GM12878 (cell line): ENCODE data around the gene EXOC4. TPM values are rescaled to one million over a fixed set of nuclear protein-coding genes. Genes with fewer than 3 reads are reported as not detected.

ENCODE experiments used
- ATAC-seq: fragments of 200-7000 bp; cut with Tn5 transposase; 3 replicates; pipeline ENCODE4 v1.9.1; 2020; ENCODE audit warnings: mild to moderate bottlenecking, moderate library complexity
- BruUV-seq: library from RNA; stranded (reverse); fragments of 400-500 nt; replicated peaks from 2 replicates; lab custom pipeline; 2021; lab: Mats Ljungman, UMichigan
- CTCF ChIA-PET: fragments of 300-600 bp; sonication (Branson Sonifier 250); formaldehyde crosslinking; extraction: SDS; loops from one replicate; lab custom pipeline; 2021; ENCODE audit warnings: inconsistent platforms; lab: Yijun Ruan, JAX
- POLR2A ChIA-PET: fragments of 350-600 bp; formaldehyde crosslinking; extraction: SDS; loops from one replicate; lab custom pipeline; 2021; ENCODE audit warnings: inconsistent platforms; lab: Charles Lee
- RAD21 ChIA-PET: fragments of 300-600 bp; sonication (Branson Sonifier 250); formaldehyde crosslinking; loops from one replicate; lab custom pipeline; 2023; ENCODE audit warnings: antibody characterized with exemption; ENCODE audit not compliant: unreplicated experiment; lab: Charles Lee
- SMC1A ChIA-PET: fragments of 300-600 bp; sonication (Branson Sonifier 250); formaldehyde crosslinking; loops from one replicate; lab custom pipeline; 2023; ENCODE audit not compliant: unreplicated experiment, uncharacterized antibody; lab: Charles Lee
- DNase-seq: peaks from one replicate; pipeline ENCODE4 v3.0.0-alpha.2; 2011; ENCODE audit warnings: low read depth, low spot score
- FAIRE-seq: peaks from 3 replicates; lab custom pipeline; 2011; peaks lifted over from hg19 to GRCh38; lab: Jason Lieb, UNC
- H2AFZ ChIP-seq: 2 replicates; pipeline ENCODE4 v1.6.0; 2011; ENCODE audit warnings: low read depth, low read length, control low read depth; ENCODE audit not compliant: control insufficient read depth
- H3K27ac ChIP-seq: 2 replicates; pipeline ENCODE4 v1.5.1; 2011; ENCODE audit warnings: control low read depth; ENCODE audit not compliant: control insufficient read depth, insufficient read depth
- H3K27me3 ChIP-seq, 2 experiments: replicated peaks in 1 of 2; 2 replicates each; pipeline versions ENCODE4 v1.6.0 to v1.6.1; 2011; ENCODE audit warnings: low read length in 1 of 2; ENCODE audit not compliant: control insufficient read depth in 2 of 2, insufficient read depth in 2 of 2
- H3K36me3 ChIP-seq, 2 experiments: 2 replicates each; pipeline ENCODE4 v1.5.1; 2011; ENCODE audit warnings: low read length in 1 of 2; ENCODE audit not compliant: control insufficient read depth in 2 of 2, insufficient read depth in 2 of 2
- H3K4me1 ChIP-seq: 2 replicates; pipeline ENCODE4 v1.6.1; 2011; ENCODE audit warnings: mild to moderate bottlenecking, low read length, moderate library complexity, mixed read lengths; ENCODE audit not compliant: control insufficient read depth, insufficient read depth
- H3K4me2 ChIP-seq: 2 replicates; pipeline ENCODE4 v1.6.0; 2011; ENCODE audit warnings: control low read depth; ENCODE audit not compliant: control insufficient read depth, insufficient read depth
- H3K4me3 ChIP-seq: fragments of 200-600 bp; sonication (generic); 2 replicates; pipeline ENCODE4 v1.5.1; 2016
- H3K79me2 ChIP-seq: 2 replicates; pipeline ENCODE4 v1.6.0; 2011; ENCODE audit warnings: low read length; ENCODE audit not compliant: control insufficient read depth, insufficient read depth
- H3K9ac ChIP-seq: 2 replicates; pipeline ENCODE4 v1.8.0; 2011; ENCODE audit warnings: low read length, control low read depth, mixed read lengths; ENCODE audit not compliant: control insufficient read depth, insufficient read depth
- H3K9me3 ChIP-seq: replicated peaks from 3 replicates; pipeline ENCODE4 v1.5.1; 2011; ENCODE audit warnings: mild to moderate bottlenecking, low read length; ENCODE audit not compliant: control insufficient read depth, insufficient read depth
- H4K20me1 ChIP-seq: 2 replicates; pipeline ENCODE4 v1.6.0; 2011; ENCODE audit not compliant: control insufficient read depth, insufficient read depth
- BRCA1 ChIP-seq: IDR thresholded peaks from 2 replicates; pipeline ENCODE4 v1.6.1; 2011; ENCODE audit warnings: low read depth, low read length, improper control_type of control experiment
- CHD1 ChIP-seq: IDR thresholded peaks from 2 replicates; pipeline ENCODE4 v1.6.1; 2012; ENCODE audit warnings: low read depth, low read length, improper control_type of control experiment
- HDAC6 ChIP-seq: fragments of 200-600 bp; sonication (generic); IDR thresholded peaks from one replicate; pipeline ENCODE4 v1.8.0; 2017; ENCODE audit warnings: antibody characterized with exemption; ENCODE audit not compliant: unreplicated experiment
- IKZF2 ChIP-seq, 2 experiments: fragments of 450-650 bp; IDR thresholded peaks; 2 replicates each; pipeline ENCODE4 v1.6.1; 2017; ENCODE audit warnings: mild to moderate bottlenecking in 2 of 2, moderate library complexity in 2 of 2
- KAT2A ChIP-seq: conservative IDR thresholded peaks from 2 replicates; pipeline ENCODE4 v1.6.1; 2011; ENCODE audit warnings: low read depth, low read length; ENCODE audit not compliant: control insufficient read depth
- MTA3 ChIP-seq: IDR thresholded peaks from 2 replicates; pipeline ENCODE4 v1.6.1; 2012; ENCODE audit warnings: low read length, inconsistent platforms, borderline replicate concordance
- MXI1 ChIP-seq: fragments of 150-350 bp; IDR thresholded peaks from 2 replicates; pipeline ENCODE4 v1.6.1; 2011; ENCODE audit warnings: low read depth, mild to moderate bottlenecking, inconsistent platforms, low read length, improper control_type of control experiment
- NFIC ChIP-seq: IDR thresholded peaks from 2 replicates; pipeline ENCODE4 v1.6.1; 2012; ENCODE audit warnings: low read depth, mild to moderate bottlenecking, inconsistent platforms, low read length, moderate library complexity
- NFYB ChIP-seq: IDR thresholded peaks from 2 replicates; pipeline ENCODE4 v1.6.1; 2011; ENCODE audit warnings: low read depth, mild to moderate bottlenecking, low read length, improper control_type of control experiment, moderate library complexity; ENCODE audit not compliant: insufficient read depth
- PML ChIP-seq: IDR thresholded peaks from 2 replicates; pipeline ENCODE4 v1.6.1; 2012; ENCODE audit warnings: low read length, inconsistent platforms
- RAD21 ChIP-seq: IDR thresholded peaks from 2 replicates; pipeline ENCODE4 v1.6.1; 2011; ENCODE audit warnings: mild to moderate bottlenecking, low read depth, low read length, moderate library complexity; ENCODE audit not compliant: insufficient read depth
- SMAD5 ChIP-seq: IDR thresholded peaks from 2 replicates; pipeline ENCODE4 v1.6.1; 2016; ENCODE audit warnings: antibody characterized with exemption, low read depth
- SP1 ChIP-seq: IDR thresholded peaks from one replicate; pipeline ENCODE4 v1.6.1; 2011; ENCODE audit warnings: low read depth, low read length
- SREBF2 ChIP-seq: IDR thresholded peaks from 2 replicates; pipeline ENCODE4 v1.6.1; 2012; ENCODE audit warnings: mild to moderate bottlenecking, low read length
- TCF7 ChIP-seq: IDR thresholded peaks from 2 replicates; pipeline ENCODE4 v1.6.1; 2014; ENCODE audit warnings: antibody characterized with exemption, borderline replicate concordance
- ZNF207 ChIP-seq: fragments of 450-650 bp; IDR thresholded peaks from 2 replicates; pipeline ENCODE4 v1.6.1; 2014; ENCODE audit warnings: antibody characterized with exemption, mild to moderate bottlenecking, borderline replicate concordance
- ZZZ3 ChIP-seq: IDR thresholded peaks from 2 replicates; pipeline ENCODE4 v1.6.1; 2011; ENCODE audit warnings: low read depth; ENCODE audit not compliant: control insufficient read depth, insufficient read length
- WGBS: methylation state at CpG from one replicate; pipeline ENCODE4 v1.1.6; 2016; ENCODE audit warnings: low lambda C conversion rate; ENCODE audit not compliant: insufficient replicate concordance, insufficient coverage; ENCODE audit errors: missing lambda C conversion rate; 5-methylcytosine and 5-hydroxymethylcytosine counted together
- in situ Hi-C: fragments of 300-500 bp; cut with MboI; formaldehyde crosslinking; loops from 9 replicates; pipeline ENCODE4 v1.14.3; 2018; ENCODE audit warnings: mixed read lengths
- intact Hi-C: fragments of 100-400 bp; cut with micrococcal nuclease; formaldehyde crosslinking; loops from one replicate; pipeline ENCODE4 v1.14.2; 2022; ENCODE audit not compliant: unreplicated experiment
- polyA plus RNA-seq, 11 experiments: library from polyadenylated mRNA; depleted of rRNA in 4 of 11; unstranded in 6 of 11; stranded (reverse) in 5 of 11; fragments of >200 nt; fragmentation: Nextera tagmentation in 4 of 11; fragmentation: Illumina TruSeq in 1 of 11; extraction: Ambion mirVana in 4 of 11; extraction: Trizol in 1 of 11; gene quantifications; 1 replicate in 1 of 11; 2 replicates in 10 of 11; pipeline versions ENCODE4 v1.2.1 to v1.2.3, GENCODE V29; 2011 to 2016; ENCODE audit warnings: inconsistent platforms in 2 of 11, missing spikeins in 2 of 11, low read depth in 1 of 11
- total RNA-seq, 4 experiments: library from RNA; depleted of rRNA in 3 of 4; stranded (reverse); fragments of >200 nt in 3 of 4; fragmentation: Illumina TruSeq in 1 of 4; extraction: Trizol in 1 of 4; gene quantifications; 2 replicates each; pipeline versions ENCODE4 v1.2.1 to v1.2.3, GENCODE V29; 2013 to 2021
- TF ChIP-seq, protein P1 (sequence below): fragments of 450-650 bp; IDR thresholded peaks from 2 replicates; pipeline ENCODE4 v1.6.1; 2017; ENCODE audit warnings: low read depth, mild to moderate bottlenecking, moderate library complexity

The EXOC4 gene
- total and polyA plus RNA-seq, 10 of the 15 experiments (the other 5 are each of a cell fraction or from before 2014, with no cell fraction given): 13.2 to 44.5 (median 29.6) TPM

DNA sequence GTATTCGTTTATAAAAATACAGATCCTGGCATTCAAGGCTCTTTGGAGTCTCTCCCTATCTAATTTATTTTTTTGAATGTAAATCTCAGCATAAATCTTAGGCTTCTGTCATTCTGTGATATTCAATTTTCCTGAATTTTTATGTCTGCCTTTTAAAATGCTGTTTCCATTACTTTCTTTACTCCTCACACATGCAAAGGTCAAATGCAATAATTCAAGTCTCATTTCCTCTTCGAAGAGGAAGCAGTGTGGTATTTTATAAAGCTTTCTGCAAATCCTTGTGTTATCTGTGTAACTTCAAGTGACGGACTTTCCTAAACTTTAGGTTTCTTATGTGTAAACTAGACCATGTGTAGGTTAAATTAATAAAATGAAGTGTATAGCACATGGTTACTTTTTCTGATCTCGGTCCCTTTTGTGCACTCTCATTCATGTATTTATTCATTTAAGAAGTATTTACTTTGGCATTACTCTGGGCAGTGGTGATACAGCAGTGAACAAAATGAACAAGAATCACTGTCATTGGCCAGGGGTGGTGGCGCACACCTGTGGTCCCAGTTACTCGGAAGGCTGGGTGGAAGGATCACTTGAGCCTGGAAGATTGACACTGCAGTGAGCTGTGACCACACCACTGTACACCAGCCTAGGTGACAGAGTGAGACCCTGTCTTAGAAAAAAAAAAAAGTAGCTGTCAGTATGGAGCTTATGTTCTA, 332.2 kb downstream of the EXOC4 start:
- POLR2A ChIA-PET: no interaction called here
- in situ Hi-C loops: no loop called here
- CTCF ChIA-PET: no interaction called here
- DNase-seq: no peak
- Histone ChIP-seq H4K20me1 (no peaks in the 10 kb centered on the region), H3K4me1 (no peaks in the 10 kb centered on the region), H3K27ac (no peak overlapping the region), H3K36me3 (no peaks in the 10 kb centered on the region)
- WGBS: 81% methylated on average over 6 of the region's 6 CpGs
- intact Hi-C loops: no loop called here
- SMC1A ChIA-PET: no interaction called here
- no peak for ATAC-seq
- TF ChIP-seq NFIC: no peak
- TF ChIP-seq, protein P1, sequence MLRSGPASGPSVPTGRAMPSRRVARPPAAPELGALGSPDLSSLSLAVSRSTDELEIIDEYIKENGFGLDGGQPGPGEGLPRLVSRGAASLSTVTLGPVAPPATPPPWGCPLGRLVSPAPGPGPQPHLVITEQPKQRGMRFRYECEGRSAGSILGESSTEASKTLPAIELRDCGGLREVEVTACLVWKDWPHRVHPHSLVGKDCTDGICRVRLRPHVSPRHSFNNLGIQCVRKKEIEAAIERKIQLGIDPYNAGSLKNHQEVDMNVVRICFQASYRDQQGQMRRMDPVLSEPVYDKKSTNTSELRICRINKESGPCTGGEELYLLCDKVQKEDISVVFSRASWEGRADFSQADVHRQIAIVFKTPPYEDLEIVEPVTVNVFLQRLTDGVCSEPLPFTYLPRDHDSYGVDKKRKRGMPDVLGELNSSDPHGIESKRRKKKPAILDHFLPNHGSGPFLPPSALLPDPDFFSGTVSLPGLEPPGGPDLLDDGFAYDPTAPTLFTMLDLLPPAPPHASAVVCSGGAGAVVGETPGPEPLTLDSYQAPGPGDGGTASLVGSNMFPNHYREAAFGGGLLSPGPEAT: no peak
- no peak for TF ChIP-seq IKZF2 (IDR thresholded peaks at IDR 0.05)
- TF ChIP-seq MXI1: no peak
- TF ChIP-seq ZZZ3: no peak
- TF ChIP-seq, all 136 proteins: peak for 0
- RAD21 ChIA-PET: no interaction called here
- no TSS peak for BruUV-seq
- no peak for FAIRE-seq
- H3K27me3 ChIP-seq: no peaks in the 10 kb centered on the region
- no peak overlapping the region for H3K9ac ChIP-seq
- H2AFZ ChIP-seq: no peak overlapping the region
- no peaks in the 10 kb centered on the region for H3K79me2 ChIP-seq
- H3K9me3 ChIP-seq: no peaks in the 10 kb centered on the region
- H3K4me3 ChIP-seq: no peak overlapping the region
- no peak overlapping the region for H3K4me2 ChIP-seq

DNA sequence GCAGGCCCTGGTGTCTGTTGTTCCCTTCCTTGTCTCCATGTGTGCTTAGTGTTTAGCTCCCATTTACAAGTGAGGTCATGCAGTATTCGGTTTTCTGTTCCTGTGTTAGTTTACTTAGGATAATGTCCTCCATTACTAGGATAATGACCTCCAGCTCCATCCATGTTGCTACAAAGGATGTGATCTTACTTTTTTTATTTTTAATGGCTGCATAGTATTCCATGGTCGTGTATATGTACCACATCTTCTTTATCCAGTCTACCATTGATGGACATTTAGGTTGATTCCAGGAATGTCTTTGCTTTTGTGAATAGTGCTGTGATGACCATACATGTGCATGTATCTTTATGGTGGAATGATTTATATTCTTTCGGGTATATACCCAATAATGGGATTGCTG, 333.4 kb downstream of the EXOC4 start:
- Histone ChIP-seq H3K27ac (no peak overlapping the region), H3K27me3 (no peaks in the 10 kb centered on the region), H3K4me3 (no peak overlapping the region), H3K4me2 (no peak overlapping the region), H3K9me3 (no peaks in the 10 kb centered on the region), H3K36me3 (no peaks in the 10 kb centered on the region), H3K4me1 (no peaks in the 10 kb centered on the region), H4K20me1 (no peaks in the 10 kb centered on the region), H3K9ac (no peak overlapping the region), H3K79me2 (no peaks in the 10 kb centered on the region), H2AFZ (no peak overlapping the region)
- intact Hi-C loops (no loop called here), in situ Hi-C loops (no loop called here)
- RAD21 ChIA-PET: no interaction called here
- ATAC-seq: no peak
- FAIRE-seq: no peak
- SMC1A ChIA-PET: no interaction called here
- no TSS peak for BruUV-seq
- POLR2A ChIA-PET: no interaction called here
- DNase-seq: no peak
- CTCF ChIA-PET: no interaction called here
- WGBS: 96% methylated on average over 3 of the region's 3 CpGs
- no peak for TF ChIP-seq NFYB
- no peak for TF ChIP-seq MTA3
- TF ChIP-seq BRCA1: no peak
- TF ChIP-seq RAD21: no peak
- TF ChIP-seq ZNF207: no peak
- TF ChIP-seq KAT2A: no peak
- TF ChIP-seq PML: no peak
- TF ChIP-seq CHD1: no peak
- no peak for TF ChIP-seq SMAD5
- TF ChIP-seq HDAC6: no peak
- no peak for TF ChIP-seq SP1
- no peak for TF ChIP-seq TCF7
- TF ChIP-seq SREBF2: no peak
